ENCODE results near the gene IL22.

Gene IL22

DNA sequence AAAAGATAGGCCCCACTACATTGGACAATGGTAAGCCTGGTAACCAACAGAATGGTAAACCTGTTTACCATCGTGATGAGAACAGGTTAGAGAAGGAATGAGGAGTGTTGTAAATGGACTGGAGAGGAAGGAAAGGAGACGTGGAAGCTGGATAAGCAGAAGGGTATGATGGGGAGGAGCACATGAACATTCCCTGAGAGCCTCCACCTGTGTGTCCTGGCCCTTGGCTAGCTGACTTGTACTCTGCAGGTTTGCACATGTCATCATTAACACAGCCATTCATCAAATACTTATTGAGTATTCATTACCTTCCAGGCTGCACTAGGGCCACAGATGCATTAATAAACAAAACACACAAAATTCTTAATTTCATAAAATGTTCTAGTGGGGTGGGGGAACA, 23.4 kb downstream of the IL22 start:
- Histone ChIP-seq H3F3A (ENCODE audit: low read depth) (peaks cover 4% of the 10 kb centered on the region; the same call in 1 of the 2 replicates), H3K79me2 (ENCODE audit: insufficient read depth, low read length) (no peaks in the 10 kb centered on the region), H3K4me2 (ENCODE audit: low read depth, low read length, poor library complexity, severe bottlenecking) (no peak overlapping the region), H3K9ac (ENCODE audit: low read depth, low read length, poor library complexity, severe bottlenecking) (no peak overlapping the region), H2AFZ (ENCODE audit: low read length) (no peak overlapping the region), H3K4me3 (ENCODE audit: low read length, poor library complexity, severe bottlenecking) (no peak overlapping the region), H3K36me3 (ENCODE audit: insufficient read depth, low read length) (no peaks in the 10 kb centered on the region), H3K9me3 (ENCODE audit: insufficient read depth, low read depth, low read length) (no peaks in the 10 kb centered on the region), H3K27me3 (ENCODE audit: insufficient read depth, low read length, poor library complexity, severe bottlenecking) (no peaks in the 10 kb centered on the region), H3K9me2 (replicated peaks; ENCODE audit: low read depth, low read length) (no peaks in the 10 kb centered on the region), H4K20me1 (ENCODE audit: insufficient read depth, low read length, poor library complexity, severe bottlenecking) (no peaks in the 10 kb centered on the region), H3K4me1 (ENCODE audit: insufficient read depth, low read length, poor library complexity, severe bottlenecking) (peaks cover 41% of the 10 kb centered on the region)
- no peak for TF ChIP-seq EZH2phosphoT487 (IDR thresholded peaks at IDR 0.05; ENCODE audit: borderline replicate concordance)
- TF ChIP-seq, protein P1, sequence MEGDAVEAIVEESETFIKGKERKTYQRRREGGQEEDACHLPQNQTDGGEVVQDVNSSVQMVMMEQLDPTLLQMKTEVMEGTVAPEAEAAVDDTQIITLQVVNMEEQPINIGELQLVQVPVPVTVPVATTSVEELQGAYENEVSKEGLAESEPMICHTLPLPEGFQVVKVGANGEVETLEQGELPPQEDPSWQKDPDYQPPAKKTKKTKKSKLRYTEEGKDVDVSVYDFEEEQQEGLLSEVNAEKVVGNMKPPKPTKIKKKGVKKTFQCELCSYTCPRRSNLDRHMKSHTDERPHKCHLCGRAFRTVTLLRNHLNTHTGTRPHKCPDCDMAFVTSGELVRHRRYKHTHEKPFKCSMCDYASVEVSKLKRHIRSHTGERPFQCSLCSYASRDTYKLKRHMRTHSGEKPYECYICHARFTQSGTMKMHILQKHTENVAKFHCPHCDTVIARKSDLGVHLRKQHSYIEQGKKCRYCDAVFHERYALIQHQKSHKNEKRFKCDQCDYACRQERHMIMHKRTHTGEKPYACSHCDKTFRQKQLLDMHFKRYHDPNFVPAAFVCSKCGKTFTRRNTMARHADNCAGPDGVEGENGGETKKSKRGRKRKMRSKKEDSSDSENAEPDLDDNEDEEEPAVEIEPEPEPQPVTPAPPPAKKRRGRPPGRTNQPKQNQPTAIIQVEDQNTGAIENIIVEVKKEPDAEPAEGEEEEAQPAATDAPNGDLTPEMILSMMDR (conservative IDR thresholded peaks at IDR 0.05; ENCODE audit: low read length) = no peak

DNA sequence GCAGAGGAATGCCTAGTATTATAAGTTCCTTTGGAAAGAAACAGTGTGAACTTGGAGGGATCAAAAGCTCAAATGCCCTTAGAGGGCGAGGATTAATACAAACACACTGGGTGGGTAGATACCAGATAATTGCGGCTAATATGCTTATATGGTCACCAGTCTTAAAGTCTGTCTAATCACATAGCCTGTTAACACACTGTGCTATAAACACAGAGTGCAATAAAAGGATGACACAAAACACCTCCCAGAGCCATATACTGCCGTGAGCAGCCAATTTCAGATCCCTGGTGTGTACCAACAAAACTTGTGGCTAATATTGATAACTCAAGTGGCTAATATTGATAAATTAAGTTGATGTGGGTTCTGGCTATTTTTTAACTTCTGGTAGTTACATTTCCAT, 26.0 kb downstream of the IL22 start:
- Histone ChIP-seq H3K4me3 (ENCODE audit: low read length, poor library complexity, severe bottlenecking) (no peak overlapping the region), H3K4me1 (ENCODE audit: insufficient read depth, low read length, poor library complexity, severe bottlenecking) (peaks cover 40% of the 10 kb centered on the region)

DNA sequence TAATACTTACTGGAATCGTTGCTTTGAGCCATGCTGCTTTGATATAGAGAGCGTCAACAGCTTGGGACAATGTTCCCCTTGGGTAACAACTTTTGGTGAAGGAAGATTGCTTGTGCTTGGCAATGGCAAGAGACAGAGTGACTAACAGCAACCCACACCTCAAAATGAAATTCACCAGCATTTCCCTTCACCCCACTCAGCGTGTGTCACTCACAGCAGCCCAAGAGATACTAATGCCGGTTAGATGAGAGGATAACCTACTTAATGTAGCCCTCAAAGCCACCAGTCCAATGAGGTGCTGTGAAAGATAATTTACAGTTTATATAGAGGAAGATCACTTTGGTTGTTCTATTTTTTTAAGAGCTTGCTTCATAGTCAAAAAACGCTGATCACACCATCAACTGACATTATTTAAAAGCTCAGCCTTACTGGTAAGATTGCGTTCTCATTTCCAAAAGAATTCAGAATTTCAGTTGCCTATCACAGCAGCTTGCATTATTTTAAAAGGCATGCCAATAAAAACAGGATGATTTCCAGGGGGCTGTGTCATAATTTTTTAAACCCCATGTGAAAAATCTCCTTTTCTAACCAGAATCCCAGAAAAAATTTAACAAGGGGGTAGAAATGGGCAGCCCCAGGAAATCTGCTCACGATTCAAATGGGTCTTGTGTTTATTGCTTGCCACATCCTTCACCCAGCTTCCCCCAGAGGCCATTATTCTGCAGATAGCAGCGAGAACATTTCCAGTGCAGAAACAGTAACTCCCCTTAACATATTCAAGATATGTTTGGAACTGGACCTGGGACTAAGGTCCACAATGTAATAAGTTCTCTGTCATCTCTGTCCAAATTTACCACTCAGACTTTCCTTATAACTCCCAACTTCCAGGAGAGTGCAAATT, 27.6 kb downstream of the IL22 start, which contains the start of gene IL26:
Gene IL26 (minus strand): TSS at position 235 of the 901 bp plus-strand sequence. CDS start 54 bp downstream, at position 181.
- Histone ChIP-seq H3K4me1 (ENCODE audit: insufficient read depth, low read length, poor library complexity, severe bottlenecking) (peaks cover 40% of the 10 kb centered on the region), H2AFZ (ENCODE audit: low read length) (peak within 1 kb of the TSS; percentile 23; the same call in 1 of the 2 replicates), H3K36me3 (ENCODE audit: insufficient read depth, low read length) (no peaks in the 10 kb centered on the region), H3K79me2 (ENCODE audit: insufficient read depth, low read length) (no peaks in the 10 kb centered on the region), H3K4me3 (ENCODE audit: low read length, poor library complexity, severe bottlenecking) (peak within 1 kb of the TSS; percentile 57), H3K9me2 (replicated peaks; ENCODE audit: low read depth, low read length) (no peaks in the 10 kb centered on the region), H3K27me3 (ENCODE audit: insufficient read depth, low read length, poor library complexity, severe bottlenecking) (no peaks in the 10 kb centered on the region), H3K9ac (ENCODE audit: low read depth, low read length, poor library complexity, severe bottlenecking) (peak within 1 kb of the TSS; percentile 64), H4K20me1 (ENCODE audit: insufficient read depth, low read length, poor library complexity, severe bottlenecking) (no peaks in the 10 kb centered on the region), H3F3A (ENCODE audit: low read depth) (peaks cover 4% of the 10 kb centered on the region; the same call in 1 of the 2 replicates), H3K9me3 (ENCODE audit: insufficient read depth, low read depth, low read length) (no peaks in the 10 kb centered on the region), H3K4me2 (ENCODE audit: low read depth, low read length, poor library complexity, severe bottlenecking) (peak within 1 kb of the TSS; percentile 70)
- TF ChIP-seq, protein P1 (conservative IDR thresholded peaks at IDR 0.05; ENCODE audit: low read length) = no peak
- no peak for TF ChIP-seq EZH2phosphoT487 (IDR thresholded peaks at IDR 0.05; ENCODE audit: borderline replicate concordance)

More for the DNA sequence above, 26.0 kb downstream of the IL22 start:
- Histone ChIP-seq H2AFZ (ENCODE audit: low read length) (no peak overlapping the region), H3K4me2 (ENCODE audit: low read depth, low read length, poor library complexity, severe bottlenecking) (no peak overlapping the region), H3K36me3 (ENCODE audit: insufficient read depth, low read length) (no peaks in the 10 kb centered on the region), H3K9me3 (ENCODE audit: insufficient read depth, low read depth, low read length) (no peaks in the 10 kb centered on the region), H3K9ac (ENCODE audit: low read depth, low read length, poor library complexity, severe bottlenecking) (no peak overlapping the region), H3K79me2 (ENCODE audit: insufficient read depth, low read length) (no peaks in the 10 kb centered on the region), H3K27me3 (ENCODE audit: insufficient read depth, low read length, poor library complexity, severe bottlenecking) (no peaks in the 10 kb centered on the region), H4K20me1 (ENCODE audit: insufficient read depth, low read length, poor library complexity, severe bottlenecking) (no peaks in the 10 kb centered on the region), H3F3A (ENCODE audit: low read depth) (peaks cover 4% of the 10 kb centered on the region; the same call in 1 of the 2 replicates), H3K9me2 (replicated peaks; ENCODE audit: low read depth, low read length) (no peaks in the 10 kb centered on the region)
- TF ChIP-seq, protein P1 (conservative IDR thresholded peaks at IDR 0.05; ENCODE audit: low read length) = no peak
- TF ChIP-seq EZH2phosphoT487 (IDR thresholded peaks at IDR 0.05; ENCODE audit: borderline replicate concordance) = no peak

Data from Loucy (cell line).